Stimulated activated CD4-positive, alpha-beta T cell treated with anti-CD3 and anti-CD28 coated beads, Interleukin-1b, Interleukin-23, amount 100 ng/mL, for 1 hour (primary cell): ENCODE results near the gene CLSTN2.

Experiments
- DNase-seq, 2 donors: peaks; one replicate each; pipeline ENCODE4 v3.0.0-alpha.2; 2020; ENCODE audit warnings: low read depth in 2 of 2

CLSTN2 gene

GRCh38 chr3:140284372-140284771, 349.4 kb downstream of the CLSTN2 start:
- DNase-seq, result no peak

GRCh38 chr3:140285380-140285779, 350.4 kb downstream of the CLSTN2 start:
- no peak for DNase-seq

- DNase-seq, result no peak
Measured at GRCh38 chr3:140288595-140288994, 353.6 kb downstream of the CLSTN2 start.

- no peak for DNase-seq
Measured at GRCh38 chr3:140290105-140290504, 355.1 kb downstream of the CLSTN2 start.

GRCh38 chr3:140292170-140292569, 357.2 kb downstream of the CLSTN2 start:
- no peak for DNase-seq

GRCh38 chr3:140292684-140293083, 357.7 kb downstream of the CLSTN2 start:
- no peak for DNase-seq

GRCh38 chr3:140294058-140294457, 359.1 kb downstream of the CLSTN2 start:
- DNase-seq, result no peak

GRCh38 chr3:140296796-140297352, 361.9 kb downstream of the CLSTN2 start:
- no peak for DNase-seq

GRCh38 chr3:140298043-140298442, 363.1 kb downstream of the CLSTN2 start:
- DNase-seq, result no peak

- DNase-seq, result no peak
Measured at GRCh38 chr3:140298569-140299070, 363.6 kb downstream of the CLSTN2 start.

GRCh38 chr3:140303875-140304274, 368.9 kb downstream of the CLSTN2 start:
- DNase-seq, result no peak

GRCh38 chr3:140308535-140308934, 373.6 kb downstream of the CLSTN2 start:
- no peak for DNase-seq

GRCh38 chr3:140311428-140311827, 376.4 kb downstream of the CLSTN2 start:
- no peak for DNase-seq

- DNase-seq, result no peak
Measured at GRCh38 chr3:140315955-140316354, 381.0 kb downstream of the CLSTN2 start.

GRCh38 chr3:140316466-140316865, 381.5 kb downstream of the CLSTN2 start:
- DNase-seq, result no peak

- no peak for DNase-seq
Measured at GRCh38 chr3:140316868-140317400, 381.9 kb downstream of the CLSTN2 start.

GRCh38 chr3:140319739-140320138, 384.8 kb downstream of the CLSTN2 start:
- no peak for DNase-seq

- DNase-seq, result no peak
Measured at GRCh38 chr3:140323561-140323960, 388.6 kb downstream of the CLSTN2 start.

GRCh38 chr3:140332131-140332530, 397.1 kb downstream of the CLSTN2 start:
- DNase-seq, result no peak

GRCh38 chr3:140334132-140334929, 399.3 kb downstream of the CLSTN2 start:
- DNase-seq, result no peak

GRCh38 chr3:140336465-140336864, 401.5 kb downstream of the CLSTN2 start:
- no peak for DNase-seq

- DNase-seq, result no peak
Measured at GRCh38 chr3:140338916-140339315, 403.9 kb downstream of the CLSTN2 start.

GRCh38 chr3:140341203-140341602, 406.2 kb downstream of the CLSTN2 start:
- DNase-seq, result no peak
